ENCODE data around the gene AOPEP. TPM values are rescaled to one million over a fixed set of nuclear protein-coding genes. Genes with fewer than 3 reads are reported as not detected.

Gene AOPEP
- total RNA-seq, 2 donors from 2014 or later, result 40.4 to 42.1 TPM

DNA sequence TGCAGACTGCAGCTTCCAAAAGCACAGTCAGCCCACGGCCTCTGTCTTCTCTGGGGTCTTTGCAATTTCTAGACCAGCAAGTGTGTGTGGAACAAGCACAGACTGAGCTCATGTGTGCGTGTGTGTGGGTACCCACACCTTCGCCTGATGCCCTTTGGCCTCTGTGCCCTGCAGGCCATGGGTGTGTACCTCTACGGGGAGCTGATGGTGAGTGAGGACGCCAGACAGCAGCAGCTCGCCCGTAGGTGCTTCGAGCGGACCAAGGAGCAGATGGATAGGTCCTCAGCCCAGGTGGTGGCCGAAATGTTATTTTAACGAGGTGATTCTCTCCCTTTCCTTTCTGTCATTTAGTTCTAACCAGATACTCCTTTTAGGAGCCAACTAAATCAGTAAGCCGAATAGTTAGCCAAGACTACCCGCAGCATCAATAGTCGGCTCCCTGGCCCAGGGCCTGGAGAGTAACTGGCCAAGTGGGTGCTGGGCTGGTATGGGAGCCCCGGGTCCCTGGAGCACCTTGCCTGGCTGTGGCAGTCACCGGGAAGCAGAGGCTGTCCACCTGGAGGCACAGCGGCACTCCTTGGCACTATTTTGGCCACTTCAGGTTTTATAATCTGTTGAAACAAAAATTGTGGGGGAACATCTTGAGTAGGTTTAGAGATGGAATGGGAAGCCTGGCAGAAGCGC is 356.0 kb downstream of the AOPEP start:
- intact Hi-C loops (cut with DNase I, micrococcal nuclease), result no loop called here
- ATAC-seq, result peak; percentile 22
- no peak for DNase-seq

DNA sequence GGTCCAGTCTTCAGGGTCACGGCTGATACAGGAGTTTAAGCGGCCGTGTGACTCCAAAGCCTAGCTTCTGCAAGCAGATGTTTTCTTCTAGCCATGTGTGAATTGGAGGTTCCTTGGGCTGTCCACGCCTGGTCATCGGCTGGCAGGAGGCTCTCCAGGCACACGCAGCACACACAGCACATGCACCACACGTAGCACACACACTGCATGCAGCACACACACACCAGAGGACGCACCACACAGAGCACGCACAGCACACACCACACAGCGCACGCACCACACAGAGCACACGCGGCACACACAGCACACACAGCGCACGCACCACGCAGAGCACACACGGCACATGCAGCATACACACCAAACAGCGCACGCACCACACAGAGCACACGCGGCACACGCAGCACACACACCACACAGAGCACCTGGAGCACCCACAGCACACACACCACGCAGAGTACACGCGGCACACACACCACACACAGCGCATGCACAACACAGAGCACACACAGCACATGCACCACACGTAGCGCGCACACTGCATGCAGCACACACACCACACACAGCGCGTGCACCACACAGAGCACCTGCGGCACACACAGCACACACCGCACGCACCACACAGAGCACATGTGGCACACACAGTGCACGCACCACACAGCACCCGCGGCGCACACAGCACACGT is 356.7 kb downstream of the AOPEP start:
- ATAC-seq (no peak), DNase-seq (no peak)
- intact Hi-C loops (cut with DNase I, micrococcal nuclease), result no loop called here

- no peak for DNase-seq
- ATAC-seq, result no peak
- intact Hi-C loops (cut with DNase I, micrococcal nuclease), result no loop called here
Measured at GRCh38 chr9:95084254-95084934, 357.9 kb downstream of the AOPEP start.

DNA sequence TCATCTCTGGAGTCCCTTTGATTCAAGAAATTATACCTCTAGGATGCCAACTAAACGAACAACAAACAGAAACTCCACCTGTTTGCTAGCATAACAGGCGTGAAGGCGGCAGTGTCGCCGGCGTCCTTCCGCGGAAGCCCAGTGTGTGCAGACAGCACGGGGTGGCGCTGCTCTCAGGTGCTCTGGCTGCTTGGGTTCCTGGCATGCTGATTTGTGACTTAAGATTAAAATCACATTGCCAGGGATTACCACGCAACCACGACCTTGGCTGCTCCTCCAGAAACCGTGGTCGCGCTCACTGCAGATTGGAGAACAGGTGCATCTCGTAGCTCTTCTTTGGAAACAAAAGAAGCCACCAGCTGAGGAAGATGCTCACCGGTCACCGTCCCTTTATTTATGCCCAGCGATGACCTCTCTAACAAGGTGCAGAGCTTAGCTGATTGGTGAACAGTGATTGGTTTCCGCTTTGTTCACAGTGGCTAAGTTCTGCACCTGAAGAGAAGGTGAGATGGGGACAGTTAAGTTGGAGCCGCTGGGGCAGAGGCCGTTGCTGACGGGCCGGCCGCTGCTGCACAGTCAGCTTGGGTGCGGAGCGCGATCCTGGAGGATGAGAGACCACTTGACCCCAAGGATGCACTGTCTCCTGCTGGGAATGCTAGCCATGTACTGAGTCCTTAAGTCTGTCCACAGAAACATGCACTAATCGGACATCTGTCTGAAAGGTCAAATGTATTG is 358.7 kb downstream of the AOPEP start:
- DNase-seq (no peak), ATAC-seq (no peak)
- intact Hi-C loops (cut with DNase I, micrococcal nuclease), result no loop called here

GRCh38 chr9:95085861-95086563 is 359.5 kb downstream of the AOPEP start:
- DNase-seq (peak in 1 of 2 donors; percentile 29), ATAC-seq (no peak)
- intact Hi-C loops (cut with DNase I, micrococcal nuclease), result no loop called here

DNA sequence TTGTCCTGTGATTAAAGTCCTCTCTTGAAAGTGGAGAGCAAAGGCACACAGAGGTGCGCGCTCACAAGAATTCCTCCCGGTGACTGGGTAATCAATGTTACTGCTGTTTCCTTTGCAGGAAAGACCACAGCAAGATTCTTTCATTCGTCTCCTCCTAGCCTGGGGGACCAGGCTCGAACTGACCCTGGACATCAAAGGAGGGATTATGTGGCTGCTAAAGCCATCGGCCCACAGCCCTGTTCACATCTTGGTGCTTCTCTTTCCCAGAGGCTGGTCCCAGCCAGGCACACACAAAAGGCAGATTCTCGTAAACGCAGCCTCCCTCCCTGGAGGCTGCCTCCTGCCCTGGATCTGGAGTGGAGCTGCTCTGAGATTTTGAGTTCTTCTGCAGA is 360.1 kb downstream of the AOPEP start:
- DNase-seq (peak in 1 of 2 donors; percentile 16), ATAC-seq (no peak)
- intact Hi-C loops (cut with DNase I, micrococcal nuclease), result no loop called here

DNA sequence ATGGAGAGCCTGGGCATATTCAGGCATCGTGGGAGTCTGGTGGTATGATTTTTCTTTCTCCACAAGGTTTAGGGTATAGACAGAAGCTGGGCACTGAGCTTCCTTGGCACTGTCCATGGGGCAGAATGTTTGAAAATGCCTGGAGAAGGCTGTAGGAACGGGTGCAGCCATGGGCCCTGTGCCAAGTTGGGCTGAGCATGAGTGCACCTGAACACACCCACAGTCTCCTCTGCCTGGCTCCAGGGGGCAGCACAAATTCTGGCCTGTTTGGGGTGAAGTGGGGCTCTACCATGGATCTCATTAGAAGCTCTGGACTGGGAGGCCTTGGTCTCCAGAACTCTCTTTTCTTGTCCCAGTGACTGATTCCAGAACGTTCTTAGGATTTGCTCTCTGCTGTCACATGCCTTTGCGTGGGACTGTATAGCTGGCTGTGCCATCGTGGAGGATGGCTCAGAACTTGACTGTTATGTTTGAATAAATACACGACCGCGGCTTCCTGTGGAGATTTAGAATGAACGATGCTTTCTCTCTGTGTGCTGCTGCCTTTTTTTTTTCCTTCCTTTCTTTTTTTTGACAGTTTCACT is 361.3 kb downstream of the AOPEP start:
- peak; percentile 36 for ATAC-seq
- DNase-seq, result peak; percentile 46 to 69
- intact Hi-C loops (cut with DNase I, micrococcal nuclease), result no loop called here

- ATAC-seq, result no peak
- no peak for DNase-seq
- intact Hi-C loops (cut with DNase I, micrococcal nuclease), result no loop called here
Measured at GRCh38 chr9:95088421-95089161, 362.1 kb downstream of the AOPEP start.

DNA sequence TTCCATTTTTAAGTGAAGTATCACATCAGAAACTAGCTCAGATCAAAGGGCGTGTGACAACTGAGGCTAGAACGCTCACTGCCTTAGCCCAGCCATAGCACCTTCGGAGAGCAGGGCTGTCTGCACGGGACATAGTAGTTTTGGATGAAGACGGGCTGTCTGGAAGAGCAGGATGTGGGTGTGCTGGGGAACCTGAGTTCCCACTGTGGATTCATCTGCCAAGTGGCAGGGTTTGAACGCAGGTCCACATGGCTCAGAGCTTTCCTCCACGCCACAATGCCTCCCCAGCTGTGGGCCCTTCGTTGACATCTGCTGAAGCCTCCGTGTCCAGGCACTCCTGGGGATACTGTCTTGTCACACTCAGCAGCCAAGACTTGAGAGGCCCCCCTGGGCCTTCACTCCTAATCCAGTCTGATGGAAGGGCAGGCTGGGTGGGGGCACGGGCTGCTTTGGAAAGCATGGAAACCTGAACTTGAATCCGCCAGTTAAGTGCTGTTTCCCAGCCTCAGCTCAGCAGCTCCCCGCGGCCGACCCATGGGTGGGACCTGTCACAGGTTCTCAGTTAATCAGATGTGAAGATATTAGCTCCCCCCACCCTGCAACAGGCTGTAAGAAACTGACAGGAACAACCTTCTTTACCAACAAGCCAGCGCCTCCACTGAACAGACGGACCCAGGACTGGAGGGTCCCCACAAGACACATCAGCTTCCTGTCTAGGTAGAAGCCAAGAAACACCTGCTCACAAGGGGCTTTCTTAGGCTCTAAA is 362.9 kb downstream of the AOPEP start:
- intact Hi-C loops (cut with DNase I, micrococcal nuclease), result no loop called here
- DNase-seq (peak in 1 of 2 donors; percentile 23), ATAC-seq (no peak)

GRCh38 chr9:95090023-95090791 is 363.7 kb downstream of the AOPEP start:
- peak; percentile 15 for ATAC-seq
- peak; percentile 26 to 40 for DNase-seq
- intact Hi-C loops (cut with DNase I, micrococcal nuclease), result no loop called here

DNA sequence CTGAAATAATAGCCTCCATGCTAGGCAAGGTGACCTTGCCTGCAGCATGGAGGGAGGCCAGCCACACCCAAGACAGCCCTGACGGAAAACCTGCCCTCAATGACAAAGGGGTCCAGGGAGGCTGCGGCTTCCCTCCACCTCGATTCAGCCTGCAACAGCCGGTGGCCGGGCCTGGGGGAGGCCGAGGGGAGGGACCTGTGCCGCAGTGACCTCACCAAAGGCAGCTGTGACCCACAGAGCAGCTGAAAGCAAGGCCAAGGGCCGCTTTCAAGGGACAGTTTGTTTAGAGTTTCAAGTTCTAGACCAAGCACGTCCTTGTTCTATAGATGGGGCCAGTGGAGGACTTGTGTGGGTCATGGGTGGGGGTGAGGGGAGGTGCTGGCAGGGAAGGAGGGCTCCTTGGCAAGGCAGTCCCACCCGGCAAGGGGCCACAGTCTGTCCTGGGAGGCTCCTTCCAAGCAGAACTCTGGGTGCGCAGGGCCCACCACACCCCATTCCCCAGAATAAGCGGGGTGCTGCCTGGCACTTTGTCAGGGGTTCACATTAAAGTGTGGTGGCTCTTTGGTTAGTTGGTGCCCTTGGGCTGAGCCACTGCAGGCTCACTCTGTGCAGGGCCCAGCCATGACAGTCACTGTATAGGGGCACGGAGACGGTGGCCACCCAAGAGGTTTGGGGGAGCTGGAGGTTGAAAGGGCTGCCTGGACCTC is 364.5 kb downstream of the AOPEP start:
- ATAC-seq (no peak), DNase-seq (no peak)
- intact Hi-C loops (cut with DNase I, micrococcal nuclease), result no loop called here

DNA sequence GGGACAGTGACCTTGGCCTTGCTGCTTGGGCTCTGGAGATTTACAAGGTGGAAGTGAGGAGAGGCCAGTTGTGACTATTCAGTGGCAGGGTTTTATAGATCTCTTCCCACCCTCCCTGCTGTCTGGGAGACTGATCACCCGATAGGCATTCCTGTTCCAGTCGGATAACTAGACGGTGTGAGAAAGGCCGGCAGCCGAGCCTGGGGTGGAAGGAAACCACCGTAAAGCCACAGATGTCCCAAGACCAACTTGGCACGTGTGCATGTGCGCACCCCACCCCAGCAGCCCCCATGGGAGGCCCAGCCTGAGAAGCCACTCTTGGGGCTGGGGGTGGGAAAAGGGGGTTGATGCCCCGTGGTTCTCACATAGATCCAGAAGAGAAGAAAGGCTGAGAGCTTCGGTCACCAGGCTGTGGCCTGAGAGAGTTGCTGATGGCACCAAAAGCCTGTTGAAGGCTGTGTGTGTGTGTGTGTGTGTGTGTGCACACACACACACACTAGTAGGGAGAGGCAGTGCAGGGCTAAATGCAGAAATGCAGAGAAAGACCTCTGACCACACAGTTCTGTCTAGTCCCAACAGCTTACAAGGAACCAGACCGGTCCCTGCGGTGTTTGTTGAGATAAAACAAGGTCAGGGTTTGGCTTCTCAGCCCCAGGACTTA is 365.2 kb downstream of the AOPEP start:
- intact Hi-C loops (cut with DNase I, micrococcal nuclease), result no loop called here
- ATAC-seq (peak; percentile 41), DNase-seq (peak in 1 of 2 donors; percentile 23)

GRCh38 chr9:95092262-95093072 is 366.0 kb downstream of the AOPEP start:
- peak in 1 of 2 donors; percentile 32 for DNase-seq

DNA sequence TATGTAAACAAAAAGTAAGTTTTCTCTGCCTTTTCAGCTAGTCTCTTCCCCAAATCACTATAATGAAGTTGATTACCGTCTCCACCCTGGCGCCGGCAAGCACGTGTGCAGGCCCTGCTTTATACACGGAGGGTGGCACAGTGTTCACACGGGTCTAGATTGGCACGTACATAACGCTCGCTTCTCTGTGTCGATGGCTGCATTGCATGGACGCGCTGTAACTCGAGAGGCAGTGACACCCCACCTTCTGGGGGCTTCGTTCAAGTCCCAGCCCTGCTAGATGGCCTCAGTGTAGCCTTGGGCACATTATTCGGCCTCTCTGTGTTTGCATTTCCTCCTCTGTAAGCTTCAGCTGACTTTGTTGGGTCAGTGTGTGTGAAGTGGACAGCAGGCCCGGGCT is 367.1 kb downstream of the AOPEP start:
- peak; percentile 39 for ATAC-seq
- intact Hi-C loops (cut with DNase I, micrococcal nuclease), result no loop called here
- peak in 1 of 2 donors; percentile 22 for DNase-seq

More at GRCh38 chr9:95092262-95093072, 366.0 kb downstream of the AOPEP start:
- peak; percentile 72 for ATAC-seq
- intact Hi-C loops (cut with DNase I, micrococcal nuclease), result no loop called here
